HepG2 (cell line): ENCODE results near the gene TK2. TPM values are rescaled to one million over a fixed set of nuclear protein-coding genes. Genes with fewer than 3 reads are reported as not detected.
A peak's percentile ranks its signal among the peaks of the same experiment; 100 is the strongest.

ENCODE experiments used
- ATRX ChIP-seq: sonication (generic); formaldehyde crosslinking; IDR thresholded peaks from 2 replicates; pipeline ENCODE4 v1.4.0; 2020; ENCODE audit warnings: missing genetic modification reagents, borderline replicate concordance
- CEBPB ChIP-seq: IDR thresholded peaks from 2 replicates; pipeline ENCODE4 v1.6.1; 2011; ENCODE audit warnings: low read depth, low read length, improper control_type of control experiment, borderline replicate concordance
- FOXJ3 ChIP-seq: sonication (generic); formaldehyde crosslinking; IDR thresholded peaks from 2 replicates; pipeline ENCODE4 v1.4.0; 2020; ENCODE audit warnings: missing genetic modification reagents, mild to moderate bottlenecking, borderline replicate concordance
- KLF12 ChIP-seq: sonication (generic); formaldehyde crosslinking; IDR thresholded peaks from 2 replicates; pipeline ENCODE4 v1.4.0; 2020; ENCODE audit warnings: missing genetic modification reagents, borderline replicate concordance
- PHB2 ChIP-seq: fragments of 450-650 bp; IDR thresholded peaks from 2 replicates; pipeline ENCODE4 v1.6.1; 2018; ENCODE audit not compliant: partially characterized antibody
- PRPF4 ChIP-seq: fragments of 200-400 bp; formaldehyde crosslinking; IDR thresholded peaks from 2 replicates; pipeline ENCODE4 v1.6.1; 2016; ENCODE audit warnings: low read length, low read depth; ENCODE audit not compliant: poor library complexity, severe bottlenecking
- RBAK ChIP-seq: sonication (generic); formaldehyde crosslinking; IDR thresholded peaks from 2 replicates; pipeline ENCODE4 v1.5.1; 2020; ENCODE audit warnings: mild to moderate bottlenecking, missing genetic modification reagents
- RBFOX2 ChIP-seq: fragments of 200-400 bp; formaldehyde crosslinking; IDR thresholded peaks from 2 replicates; pipeline ENCODE4 v1.6.1; 2017; ENCODE audit warnings: low read depth, mild to moderate bottlenecking, low read length
- ZMYM2 ChIP-seq: sonication (generic); formaldehyde crosslinking; IDR thresholded peaks from 2 replicates; pipeline ENCODE4 v1.8.0; 2022; ENCODE audit warnings: mild to moderate bottlenecking, missing genetic modification reagents
- ZNF234 ChIP-seq: sonication (generic); formaldehyde crosslinking; conservative IDR thresholded peaks from 2 replicates; pipeline ENCODE4 v1.5.1; 2020; ENCODE audit warnings: mild to moderate bottlenecking, missing genetic modification reagents
- ZNF333 ChIP-seq: sonication (generic); formaldehyde crosslinking; IDR thresholded peaks from 2 replicates; pipeline ENCODE4 v1.4.0; 2020; ENCODE audit warnings: mild to moderate bottlenecking, missing genetic modification reagents, borderline replicate concordance
- ZNF430 ChIP-seq: sonication (generic); formaldehyde crosslinking; IDR thresholded peaks from 2 replicates; pipeline ENCODE4 v1.9.0; 2021; ENCODE audit warnings: mild to moderate bottlenecking, missing genetic modification reagents
- ZNF644 ChIP-seq: IDR thresholded peaks from 2 replicates; pipeline ENCODE4 v1.6.1; 2016; ENCODE audit warnings: low read depth
- ZNF746 ChIP-seq: sonication (generic); formaldehyde crosslinking; IDR thresholded peaks from 2 replicates; pipeline ENCODE4 v1.8.0; 2022; ENCODE audit warnings: mild to moderate bottlenecking, missing genetic modification reagents
- ZNF75D ChIP-seq: sonication (generic); formaldehyde crosslinking; IDR thresholded peaks from 2 replicates; pipeline ENCODE4 v1.8.1; 2023; ENCODE audit warnings: missing genetic modification reagents, mild to moderate bottlenecking, borderline replicate concordance
- ZNF766 ChIP-seq: sonication (generic); formaldehyde crosslinking; IDR thresholded peaks from 2 replicates; pipeline ENCODE4 v1.5.0; 2020; ENCODE audit warnings: missing genetic modification reagents, borderline replicate concordance
- polyA plus RNA-seq, 8 experiments: library from polyadenylated mRNA; depleted of rRNA in 3 of 8; stranded (reverse) in 7 of 8; unstranded in 1 of 8; fragments of >200 nt; fragmentation: Illumina TruSeq in 4 of 8; extraction: Trizol in 4 of 8; gene quantifications; 2 replicates each; pipeline versions ENCODE4 v1.2.1 to v1.2.3, GENCODE V29; 2011 to 2016; ENCODE audit warnings: low read depth in 4 of 8, missing spikeins in 1 of 8, mixed read lengths in 1 of 8; ENCODE audit not compliant: insufficient read depth in 1 of 8
- total RNA-seq, 5 experiments: library from RNA; depleted of rRNA; stranded (reverse); fragments of >200 nt; fragmentation: Illumina TruSeq; extraction: Trizol; gene quantifications; 2 replicates each; pipeline ENCODE4 v1.2.3, GENCODE V29; 2016; ENCODE audit warnings: low read depth in 1 of 5
- TF ChIP-seq, protein P1 (sequence below): sonication (generic); formaldehyde crosslinking; IDR thresholded peaks from 2 replicates; pipeline ENCODE4 v1.5.0; 2020; ENCODE audit warnings: mild to moderate bottlenecking, missing genetic modification reagents, borderline replicate concordance
- TF ChIP-seq, protein P2 (sequence below): sonication (generic); formaldehyde crosslinking; IDR thresholded peaks from 2 replicates; pipeline ENCODE4 v1.4.0; 2020; ENCODE audit warnings: mild to moderate bottlenecking, missing genetic modification reagents
- TF ChIP-seq, protein P3 (sequence below): sonication (generic); formaldehyde crosslinking; IDR thresholded peaks from 2 replicates; pipeline ENCODE4 v1.5.1; 2020; ENCODE audit warnings: missing genetic modification reagents, mild to moderate bottlenecking, borderline replicate concordance
- TF ChIP-seq, protein P4 (sequence below): sonication (generic); formaldehyde crosslinking; IDR thresholded peaks from 2 replicates; pipeline ENCODE4 v1.4.0; 2020; ENCODE audit warnings: missing genetic modification reagents

Gene TK2
- total and polyA plus RNA-seq, 2 of the 13 experiments (the other 11 are each of a cell fraction or from before 2014, with no cell fraction given): 18.7 to 21.0 TPM

DNA sequence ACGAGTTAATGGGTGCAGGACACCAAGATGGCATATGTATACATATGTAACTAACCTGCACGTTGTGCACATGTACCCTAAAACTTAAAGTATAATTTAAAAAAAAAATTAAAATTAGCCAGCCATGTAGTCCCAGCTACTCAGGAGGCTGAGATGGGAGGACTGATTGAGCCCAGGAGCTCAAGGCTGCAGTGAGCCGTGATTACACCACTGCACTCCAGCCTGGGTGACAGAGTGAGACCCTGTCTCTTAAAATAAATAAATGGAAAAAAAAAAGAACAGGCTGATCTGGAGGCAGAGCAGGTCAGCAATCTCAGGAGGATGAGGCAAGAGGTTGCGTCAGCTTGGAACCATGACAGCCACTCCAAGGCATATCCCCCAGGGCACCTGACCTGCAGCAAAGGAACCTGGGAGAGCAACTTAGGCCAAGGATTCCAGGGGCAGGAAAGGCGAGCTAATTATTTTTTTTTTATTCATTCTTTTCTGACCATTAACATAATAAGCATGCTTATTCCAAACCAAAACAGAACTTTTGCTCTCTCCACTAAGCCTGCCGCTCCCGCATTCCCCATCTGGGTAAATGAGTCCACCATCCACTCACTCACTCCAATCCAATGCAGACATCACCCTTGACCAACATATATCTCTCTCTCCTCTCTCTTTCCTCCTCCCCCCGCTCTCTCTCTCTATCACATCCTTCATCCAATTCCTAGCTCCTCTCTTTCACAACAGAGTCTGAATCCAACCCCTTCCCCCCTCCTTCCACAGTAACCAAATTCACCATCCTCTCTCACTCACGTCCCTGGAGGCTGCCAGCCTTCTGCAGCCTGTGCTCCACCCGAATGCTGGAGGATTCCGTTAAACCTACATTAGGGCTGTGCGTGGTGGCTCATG lies 47.7 kb downstream of the TK2 start (continued):
- TF ChIP-seq, protein P1, sequence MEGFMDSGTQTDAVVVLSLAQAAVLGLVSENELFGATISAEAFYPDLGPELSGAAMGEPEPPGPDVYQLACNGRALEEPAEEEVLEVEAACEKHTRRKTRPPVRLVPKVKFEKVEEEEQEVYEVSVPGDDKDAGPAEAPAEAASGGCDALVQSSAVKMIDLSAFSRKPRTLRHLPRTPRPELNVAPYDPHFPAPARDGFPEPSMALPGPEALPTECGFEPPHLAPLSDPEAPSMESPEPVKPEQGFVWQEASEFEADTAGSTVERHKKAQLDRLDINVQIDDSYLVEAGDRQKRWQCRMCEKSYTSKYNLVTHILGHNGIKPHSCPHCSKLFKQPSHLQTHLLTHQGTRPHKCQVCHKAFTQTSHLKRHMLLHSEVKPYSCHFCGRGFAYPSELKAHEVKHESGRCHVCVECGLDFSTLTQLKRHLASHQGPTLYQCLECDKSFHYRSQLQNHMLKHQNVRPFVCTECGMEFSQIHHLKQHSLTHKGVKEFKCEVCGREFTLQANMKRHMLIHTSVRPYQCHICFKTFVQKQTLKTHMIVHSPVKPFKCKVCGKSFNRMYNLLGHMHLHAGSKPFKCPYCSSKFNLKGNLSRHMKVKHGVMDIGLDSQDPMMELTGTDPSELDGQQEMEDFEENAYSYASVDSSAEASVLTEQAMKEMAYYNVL (CRISPR knock-in tag): no peak
- TF ChIP-seq ZNF766 (no peak), ZNF430 (CRISPR knock-in tag) (no peak), RBFOX2 (no peak), PRPF4 (no peak), CEBPB (peak; percentile 96), KLF12 (CRISPR knock-in tag) (no peak), RBAK (CRISPR knock-in tag) (no peak), ZNF644 (no peak), ZNF234 (CRISPR knock-in tag) (no peak), PHB2 (no peak), ZNF75D (CRISPR knock-in tag) (no peak), ZMYM2 (CRISPR knock-in tag) (no peak), ZNF333 (CRISPR knock-in tag) (no peak), ATRX (CRISPR knock-in tag) (no peak), FOXJ3 (CRISPR knock-in tag) (no peak), ZNF746 (CRISPR knock-in tag) (no peak)
- TF ChIP-seq, protein P2, sequence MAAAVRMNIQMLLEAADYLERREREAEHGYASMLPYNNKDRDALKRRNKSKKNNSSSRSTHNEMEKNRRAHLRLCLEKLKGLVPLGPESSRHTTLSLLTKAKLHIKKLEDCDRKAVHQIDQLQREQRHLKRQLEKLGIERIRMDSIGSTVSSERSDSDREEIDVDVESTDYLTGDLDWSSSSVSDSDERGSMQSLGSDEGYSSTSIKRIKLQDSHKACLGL (CRISPR knock-in tag): no peak
- TF ChIP-seq, protein P3, sequence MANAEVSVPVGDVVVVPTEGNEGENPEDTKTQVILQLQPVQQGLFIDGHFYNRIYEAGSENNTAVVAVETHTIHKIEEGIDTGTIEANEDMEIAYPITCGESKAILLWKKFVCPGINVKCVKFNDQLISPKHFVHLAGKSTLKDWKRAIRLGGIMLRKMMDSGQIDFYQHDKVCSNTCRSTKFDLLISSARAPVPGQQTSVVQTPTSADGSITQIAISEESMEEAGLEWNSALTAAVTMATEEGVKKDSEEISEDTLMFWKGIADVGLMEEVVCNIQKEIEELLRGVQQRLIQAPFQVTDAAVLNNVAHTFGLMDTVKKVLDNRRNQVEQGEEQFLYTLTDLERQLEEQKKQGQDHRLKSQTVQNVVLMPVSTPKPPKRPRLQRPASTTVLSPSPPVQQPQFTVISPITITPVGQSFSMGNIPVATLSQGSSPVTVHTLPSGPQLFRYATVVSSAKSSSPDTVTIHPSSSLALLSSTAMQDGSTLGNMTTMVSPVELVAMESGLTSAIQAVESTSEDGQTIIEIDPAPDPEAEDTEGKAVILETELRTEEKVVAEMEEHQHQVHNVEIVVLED (CRISPR knock-in tag): no peak
- TF ChIP-seq, protein P4, sequence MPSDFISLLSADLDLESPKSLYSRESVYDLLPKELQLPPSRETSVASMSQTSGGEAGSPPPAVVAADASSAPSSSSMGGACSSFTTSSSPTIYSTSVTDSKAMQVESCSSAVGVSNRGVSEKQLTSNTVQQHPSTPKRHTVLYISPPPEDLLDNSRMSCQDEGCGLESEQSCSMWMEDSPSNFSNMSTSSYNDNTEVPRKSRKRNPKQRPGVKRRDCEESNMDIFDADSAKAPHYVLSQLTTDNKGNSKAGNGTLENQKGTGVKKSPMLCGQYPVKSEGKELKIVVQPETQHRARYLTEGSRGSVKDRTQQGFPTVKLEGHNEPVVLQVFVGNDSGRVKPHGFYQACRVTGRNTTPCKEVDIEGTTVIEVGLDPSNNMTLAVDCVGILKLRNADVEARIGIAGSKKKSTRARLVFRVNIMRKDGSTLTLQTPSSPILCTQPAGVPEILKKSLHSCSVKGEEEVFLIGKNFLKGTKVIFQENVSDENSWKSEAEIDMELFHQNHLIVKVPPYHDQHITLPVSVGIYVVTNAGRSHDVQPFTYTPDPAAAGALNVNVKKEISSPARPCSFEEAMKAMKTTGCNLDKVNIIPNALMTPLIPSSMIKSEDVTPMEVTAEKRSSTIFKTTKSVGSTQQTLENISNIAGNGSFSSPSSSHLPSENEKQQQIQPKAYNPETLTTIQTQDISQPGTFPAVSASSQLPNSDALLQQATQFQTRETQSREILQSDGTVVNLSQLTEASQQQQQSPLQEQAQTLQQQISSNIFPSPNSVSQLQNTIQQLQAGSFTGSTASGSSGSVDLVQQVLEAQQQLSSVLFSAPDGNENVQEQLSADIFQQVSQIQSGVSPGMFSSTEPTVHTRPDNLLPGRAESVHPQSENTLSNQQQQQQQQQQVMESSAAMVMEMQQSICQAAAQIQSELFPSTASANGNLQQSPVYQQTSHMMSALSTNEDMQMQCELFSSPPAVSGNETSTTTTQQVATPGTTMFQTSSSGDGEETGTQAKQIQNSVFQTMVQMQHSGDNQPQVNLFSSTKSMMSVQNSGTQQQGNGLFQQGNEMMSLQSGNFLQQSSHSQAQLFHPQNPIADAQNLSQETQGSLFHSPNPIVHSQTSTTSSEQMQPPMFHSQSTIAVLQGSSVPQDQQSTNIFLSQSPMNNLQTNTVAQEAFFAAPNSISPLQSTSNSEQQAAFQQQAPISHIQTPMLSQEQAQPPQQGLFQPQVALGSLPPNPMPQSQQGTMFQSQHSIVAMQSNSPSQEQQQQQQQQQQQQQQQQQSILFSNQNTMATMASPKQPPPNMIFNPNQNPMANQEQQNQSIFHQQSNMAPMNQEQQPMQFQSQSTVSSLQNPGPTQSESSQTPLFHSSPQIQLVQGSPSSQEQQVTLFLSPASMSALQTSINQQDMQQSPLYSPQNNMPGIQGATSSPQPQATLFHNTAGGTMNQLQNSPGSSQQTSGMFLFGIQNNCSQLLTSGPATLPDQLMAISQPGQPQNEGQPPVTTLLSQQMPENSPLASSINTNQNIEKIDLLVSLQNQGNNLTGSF (CRISPR knock-in tag): no peak
